Femur (tissue), 1 donor: ENCODE measurements around the gene KIF1A.
"Not testable (repeated sequence)": the region's sequence is repeated elsewhere in the genome, so short reads cannot be mapped to it uniquely, and the experiment has no call there.

Experiments used
- DNase-seq: peaks from one replicate; pipeline ENCODE4 v3.0.0-alpha.2; 2017

KIF1A gene

DNA sequence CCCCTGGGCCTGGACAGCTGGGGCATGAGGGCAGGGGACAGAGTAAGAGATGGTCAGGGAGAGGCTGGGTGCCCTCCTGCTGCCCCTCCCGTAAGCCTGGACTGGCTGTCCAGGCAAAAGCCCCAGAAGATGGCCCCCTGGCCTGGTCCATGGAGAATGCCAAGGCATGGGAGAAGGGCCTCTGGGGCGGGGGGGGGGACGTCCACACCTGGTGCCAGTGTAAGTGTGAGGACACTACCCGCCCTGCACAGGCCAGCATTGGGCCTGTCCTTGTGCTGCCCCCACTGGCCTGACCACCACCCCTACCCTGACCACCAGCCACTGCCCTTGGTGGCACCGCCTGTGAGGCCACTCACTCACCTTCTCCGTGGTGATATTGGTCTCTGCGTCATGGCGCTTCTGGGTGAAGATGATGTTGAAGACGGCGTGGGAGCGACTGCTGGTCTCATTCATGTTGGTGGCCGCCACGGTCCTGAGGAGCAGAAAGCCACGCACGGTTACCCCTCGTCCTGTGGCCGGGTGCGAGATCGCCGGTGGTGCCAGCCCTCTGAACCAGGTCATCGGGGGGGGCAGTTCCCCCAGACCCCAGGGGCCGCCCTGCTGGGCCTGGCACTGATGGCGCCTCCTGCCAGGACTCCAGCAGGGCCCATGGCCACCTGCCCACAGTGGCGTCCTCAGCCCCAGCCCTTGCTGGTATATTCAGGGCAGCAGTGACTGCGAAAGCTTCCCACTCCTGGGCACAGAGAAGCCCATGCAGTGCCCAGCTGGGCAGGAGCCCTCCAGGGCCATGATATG is 35.2 kb downstream of the KIF1A start:
- no peak for DNase-seq

DNA sequence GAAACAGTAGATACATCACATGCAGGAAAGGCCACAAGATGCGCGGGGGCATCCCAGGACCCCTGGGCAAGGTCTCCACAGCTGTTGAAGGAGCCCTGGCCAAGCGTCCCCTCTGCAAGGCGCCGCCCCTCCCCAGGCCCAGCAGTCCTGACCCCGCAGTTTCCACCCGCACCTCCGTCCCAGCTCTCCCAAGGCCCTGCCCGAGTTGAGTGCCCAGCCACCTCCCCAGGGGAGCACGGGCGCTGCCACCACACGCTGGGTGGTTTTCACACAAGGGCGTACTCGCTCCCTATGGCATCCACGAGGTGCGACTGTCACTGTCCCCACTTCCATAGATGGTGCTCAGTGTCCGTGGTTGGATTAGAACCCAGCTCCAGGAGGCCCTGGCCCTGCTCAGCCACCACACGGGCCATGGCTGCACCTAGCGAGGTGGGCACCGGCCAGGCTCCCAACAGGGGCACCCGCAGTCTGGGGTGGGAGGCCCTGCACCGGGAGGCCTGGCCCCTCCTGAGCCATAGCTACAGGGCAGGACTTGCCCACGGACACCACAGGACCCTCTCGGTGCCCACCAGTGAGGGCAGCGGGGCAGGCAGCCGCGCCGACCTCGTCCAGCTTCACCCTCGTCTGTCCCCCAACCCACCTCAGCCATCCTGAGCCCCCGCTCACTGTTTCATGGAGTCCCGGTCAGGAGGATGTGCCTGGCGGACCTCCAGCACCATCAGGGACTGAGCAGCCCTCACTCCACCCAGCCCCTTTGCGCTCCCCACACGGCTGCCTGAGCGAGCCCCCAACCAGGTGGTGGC is 36.0 kb downstream of the KIF1A start:
- no peak for DNase-seq

- no peak for DNase-seq
Observed at GRCh38 chr2:240782886-240783818, 36.9 kb downstream of the KIF1A start.

DNA sequence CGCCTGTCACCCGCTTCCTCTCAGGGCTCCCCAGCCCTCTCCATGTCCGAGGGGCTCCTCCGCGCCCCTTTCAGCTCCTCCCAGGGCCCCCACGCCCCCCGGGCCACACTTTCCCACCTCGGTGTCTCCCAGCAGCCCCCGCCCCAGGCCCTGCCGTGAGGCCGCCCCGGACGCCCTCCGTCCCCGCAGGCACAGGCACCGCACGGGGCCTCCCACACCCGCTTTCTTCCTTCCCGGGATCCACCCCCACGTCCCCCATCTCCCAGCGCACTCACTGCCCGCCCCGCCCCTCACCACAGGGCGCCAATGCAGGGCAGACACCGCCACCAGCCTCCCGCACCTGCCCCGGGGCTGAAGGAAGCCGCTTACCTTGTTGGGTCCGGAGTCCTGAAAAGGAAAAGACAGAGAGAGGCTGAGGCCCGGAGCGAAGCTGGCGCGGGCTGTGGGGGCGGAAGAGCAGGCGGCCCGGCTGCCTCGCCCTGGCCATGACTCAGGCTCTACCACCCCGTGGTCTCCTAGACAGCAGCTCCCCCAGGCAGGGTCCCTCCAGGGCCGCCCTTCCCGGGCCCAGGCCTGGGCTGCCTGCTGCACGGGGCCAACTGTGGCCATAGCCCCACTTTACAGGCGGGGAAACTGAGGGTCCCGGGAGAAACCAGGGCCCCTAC is 37.7 kb downstream of the KIF1A start:
- DNase-seq: no peak

DNA sequence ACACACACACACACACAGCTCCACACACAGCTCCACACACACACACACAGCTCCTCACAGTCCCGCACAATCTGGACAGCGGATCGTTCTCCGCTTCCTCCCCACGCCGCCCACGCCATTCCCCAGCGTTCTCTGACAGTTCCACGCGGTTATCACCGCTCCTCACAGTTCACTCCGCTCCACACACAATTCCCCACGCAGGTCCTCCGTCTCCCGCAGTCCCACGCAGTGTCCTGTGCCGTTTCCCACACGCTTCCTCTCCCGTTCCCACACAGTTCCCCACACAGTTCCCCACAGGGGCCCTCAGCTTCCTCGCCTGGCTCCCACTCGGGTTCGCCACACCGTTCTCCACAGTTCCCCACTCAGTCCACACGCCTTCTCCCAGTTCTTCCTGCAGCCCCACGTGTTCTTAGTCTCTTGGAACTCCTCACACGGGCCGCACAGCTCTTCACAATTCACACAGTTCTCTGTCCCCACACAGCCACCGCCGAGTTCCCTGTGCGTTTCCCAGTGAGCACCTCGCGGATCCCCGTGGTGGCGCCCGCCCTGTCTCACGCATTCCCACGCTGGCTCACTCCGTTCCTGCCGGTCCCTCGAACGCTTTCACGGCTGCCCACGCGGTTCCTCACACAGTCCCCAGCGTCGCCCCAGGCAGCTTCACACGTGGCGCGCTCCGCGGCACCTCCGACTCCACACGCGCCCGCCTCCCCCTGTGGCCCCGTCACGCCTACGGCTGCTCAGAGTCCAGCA is 38.4 kb downstream of the KIF1A start:
- no peak for DNase-seq

DNA sequence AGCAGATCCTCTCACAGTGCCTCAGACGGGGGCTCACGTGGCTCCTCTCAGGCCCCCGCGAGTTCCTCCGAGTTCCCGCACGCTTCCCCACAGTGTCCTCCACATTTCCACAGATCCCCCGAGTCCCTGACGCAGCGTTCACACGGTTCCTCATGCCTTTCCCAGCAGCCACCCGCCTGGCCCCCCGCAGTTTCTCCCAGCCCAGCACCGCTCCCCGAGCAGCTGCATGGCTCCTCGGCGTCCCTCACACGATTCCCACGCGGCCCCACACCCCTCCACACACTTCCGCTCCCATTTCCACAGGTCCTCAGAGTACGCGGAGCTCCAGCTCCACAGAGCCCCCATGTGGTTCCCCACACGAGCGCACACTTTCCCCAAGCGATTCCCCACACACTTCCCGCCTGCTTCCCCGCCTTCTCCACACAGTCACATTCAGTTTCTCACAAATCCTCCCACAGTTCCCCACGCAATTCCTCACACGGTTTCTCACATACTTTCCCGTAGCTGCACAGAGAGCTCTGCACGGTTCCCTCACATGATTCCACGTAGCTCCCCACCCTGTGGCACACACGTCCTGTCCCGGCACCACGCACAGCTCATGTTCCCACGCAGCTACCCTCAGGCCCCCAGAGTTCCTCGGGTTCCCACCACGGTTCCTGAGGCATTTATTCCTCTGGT is 39.9 kb downstream of the KIF1A start:
- no peak for DNase-seq

- DNase-seq: not testable (repeated sequence)
Observed at GRCh38 chr2:240779250-240779832, 40.7 kb downstream of the KIF1A start.

- no peak for DNase-seq
Observed at GRCh38 chr2:240778426-240778825, 41.6 kb downstream of the KIF1A start.

DNA sequence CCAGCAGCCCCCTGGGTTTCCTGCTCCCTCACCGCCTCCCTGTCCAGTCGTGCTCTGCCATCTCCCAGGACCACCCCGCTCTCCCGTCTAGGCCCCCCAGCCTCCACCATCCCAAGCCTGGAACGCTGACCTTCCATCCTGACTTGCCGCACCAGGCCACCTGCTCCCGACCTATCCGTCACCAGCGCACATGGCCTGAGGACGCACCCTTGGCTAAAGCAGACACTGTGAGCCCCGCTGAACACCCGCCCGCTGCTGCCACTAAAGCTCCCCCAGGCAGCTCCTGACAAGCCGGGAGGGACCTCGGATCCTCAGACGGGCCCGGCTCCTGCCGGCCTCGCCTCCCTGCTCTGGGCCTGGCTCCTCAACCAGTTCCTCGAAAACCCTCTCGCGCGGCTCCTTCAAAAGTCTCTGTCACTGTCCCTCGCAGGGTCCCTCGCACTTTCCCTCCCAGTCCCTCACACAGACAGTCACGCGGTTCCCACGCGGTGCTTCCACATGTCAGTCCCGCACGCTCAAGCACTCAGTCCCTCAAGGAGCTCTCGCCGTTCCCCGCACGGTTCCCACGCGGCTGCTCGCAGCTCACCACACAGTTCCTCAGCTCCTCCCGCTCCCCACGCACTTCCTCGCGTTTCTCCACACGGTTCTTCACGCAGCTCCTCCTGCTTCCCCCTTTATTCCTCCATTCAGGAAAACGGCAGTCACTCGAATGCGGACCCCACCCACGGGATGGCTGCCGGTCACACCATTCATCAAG is 42.4 kb downstream of the KIF1A start:
- no peak for DNase-seq

DNA sequence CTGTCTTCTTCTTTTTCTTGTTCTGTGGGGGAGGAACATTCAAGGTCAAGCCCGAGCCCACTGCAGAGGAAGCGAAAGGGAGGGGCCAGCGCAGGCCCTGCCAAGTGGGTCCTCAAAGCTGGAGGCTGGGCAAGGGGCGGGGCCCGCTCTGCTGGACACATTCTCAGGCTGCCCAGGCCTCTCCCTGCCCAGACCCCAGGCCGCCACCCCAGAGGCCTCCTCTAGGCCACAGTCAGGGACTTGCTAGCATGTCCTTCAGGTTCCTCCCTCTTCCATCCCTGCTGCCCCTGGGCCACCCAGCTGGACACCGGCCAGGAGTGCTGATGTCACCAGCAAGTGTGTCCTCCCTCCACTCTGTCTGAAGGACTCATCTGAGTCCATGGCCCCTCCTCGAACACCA is 44.1 kb downstream of the KIF1A start:
- DNase-seq: no peak

DNA sequence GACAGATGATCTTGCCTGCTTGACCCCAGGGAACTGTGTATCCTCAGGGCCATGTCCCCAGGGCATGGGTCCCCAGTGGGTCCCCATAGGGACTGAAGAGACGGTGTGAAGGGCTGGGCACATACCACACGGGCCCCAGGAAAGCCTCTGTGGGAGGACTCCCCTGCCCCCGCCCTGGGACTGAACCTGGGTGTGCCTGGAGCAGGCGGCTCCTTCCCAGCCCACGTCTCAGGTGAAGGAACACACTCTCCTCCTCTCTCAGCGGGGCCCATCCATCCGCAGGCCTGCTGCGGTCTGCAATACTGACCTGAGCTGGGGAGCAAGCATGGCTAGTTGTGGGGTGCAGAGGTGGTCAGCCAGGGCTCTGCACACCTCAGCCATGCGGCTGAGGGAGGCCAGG is 45.2 kb downstream of the KIF1A start:
- no peak for DNase-seq

- no peak for DNase-seq
Observed at GRCh38 chr2:240769096-240769495, 50.9 kb downstream of the KIF1A start.

- DNase-seq: no peak
Observed at GRCh38 chr2:240768216-240768615, 51.8 kb downstream of the KIF1A start.

GRCh38 chr2:240767341-240767740 is 52.7 kb downstream of the KIF1A start:
- no peak for DNase-seq

GRCh38 chr2:240766072-240766471 is 53.9 kb downstream of the KIF1A start:
- no peak for DNase-seq

- DNase-seq: no peak
Observed at GRCh38 chr2:240765007-240765406, 55.0 kb downstream of the KIF1A start.

GRCh38 chr2:240764605-240765004 is 55.4 kb downstream of the KIF1A start:
- no peak for DNase-seq

GRCh38 chr2:240762971-240763370 is 57.0 kb downstream of the KIF1A start:
- no peak for DNase-seq

DNA sequence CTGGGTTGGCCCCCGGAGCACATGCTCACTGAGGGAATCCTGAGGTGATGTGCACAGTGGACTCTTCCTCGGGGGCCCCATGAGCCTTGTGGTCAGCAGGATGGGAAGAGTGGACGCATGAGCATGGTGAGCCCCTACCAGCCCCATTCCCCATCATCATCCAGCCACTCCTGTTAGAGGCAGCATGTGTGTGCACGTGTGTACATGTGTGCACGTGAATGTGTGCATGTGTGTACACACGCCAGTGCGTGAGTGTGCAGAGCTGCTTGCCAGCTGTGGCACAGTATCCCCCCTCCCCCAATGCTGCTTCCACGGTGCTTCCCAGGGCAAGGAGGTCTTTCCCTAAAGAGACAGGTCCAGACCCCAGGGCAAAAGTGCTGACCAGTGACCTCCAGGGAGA is 57.8 kb downstream of the KIF1A start:
- DNase-seq: no peak
